Measurements from ENCODE around the gene ZNF106.

- TF ChIP-seq CTCF (conservative IDR thresholded peaks at IDR 0.05; ENCODE audit: low read depth, low read length) (no peak), EZH2 (IDR thresholded peaks at IDR 0.05; ENCODE audit: borderline replicate concordance, low read depth, low read length, poor library complexity, severe bottlenecking) (no peak)
Observed at GRCh38 chr15:42465520-42466259, 25.3 kb downstream of the ZNF106 start.
